HepG2 (cell line): Measurements from ENCODE around the gene OSR1.

ENCODE experiments used
- ZBTB4 ChIP-seq: sonication (generic); formaldehyde crosslinking; IDR thresholded peaks from 2 replicates; pipeline ENCODE4 v1.4.0; 2020; ENCODE audit warnings: missing genetic modification reagents, mild to moderate bottlenecking, borderline replicate concordance
- ZNF124 ChIP-seq: sonication (generic); formaldehyde crosslinking; IDR thresholded peaks from 2 replicates; pipeline ENCODE4 v1.4.0; 2020; ENCODE audit warnings: missing genetic modification reagents

- TF ChIP-seq ZNF124 (CRISPR knock-in tag) = no peak
- TF ChIP-seq ZBTB4 = no peak
Measured at GRCh38 chr2:19380532-19380931, 22.1 kb upstream of the OSR1 start.
